Caco-2 (cell line): ENCODE data around the gene UBE2N. TPM values are rescaled to one million over a fixed set of nuclear protein-coding genes. Genes with fewer than 3 reads are reported as not detected.

ENCODE experiments used
- BruUV-seq: library from RNA; stranded (reverse); fragments of 400-500 nt; replicated peaks from 2 replicates; lab custom pipeline; 2021; lab: Mats Ljungman, UMichigan
- CTCF ChIA-PET: fragments of 300-600 bp; sonication (Branson Sonifier 250); formaldehyde crosslinking; loops from one replicate; lab custom pipeline; 2022; ENCODE audit warnings: antibody characterized with exemption; lab: Charles Lee
- POLR2A ChIA-PET: fragments of 300-600 bp; sonication (Branson Sonifier 250); formaldehyde crosslinking; loops from one replicate; lab custom pipeline; 2022; ENCODE audit warnings: antibody characterized with exemption; lab: Charles Lee
- DNase-seq, 2 experiments: peaks; one replicate each; pipeline versions ENCODE4 v3.0.0 to v3.0.0-alpha.2; 2020 to 2022
- H3K27me3 ChIP-seq: replicated peaks from 2 replicates; pipeline ENCODE4 v1.6.0; 2011; ENCODE audit warnings: low read length; ENCODE audit not compliant: control insufficient read depth, insufficient read depth
- H3K36me3 ChIP-seq: 2 replicates; pipeline ENCODE4 v1.5.1; 2011; ENCODE audit warnings: low read length; ENCODE audit not compliant: control insufficient read depth, insufficient read depth
- H3K4me1 ChIP-seq: fragments of 250-450 bp; sonication (Bioruptor Pico); 2 replicates; pipeline ENCODE4 v1.5.1; 2020; ENCODE audit warnings: mild to moderate bottlenecking
- H3K4me3 ChIP-seq: 2 replicates; pipeline ENCODE4 v1.5.1; 2011; ENCODE audit warnings: low read depth, mild to moderate bottlenecking, control low read depth, low read length
- H3K9me3 ChIP-seq: fragments of 250-450 bp; sonication (Bioruptor Pico); 2 replicates; pipeline ENCODE4 v1.5.1; 2020; ENCODE audit warnings: mild to moderate bottlenecking, moderate library complexity
- H3K27ac Mint-ChIP-seq: one replicate; pipeline ENCODE4 v1.8.0; 2022; ENCODE audit warnings: mixed read lengths; ENCODE audit not compliant: unreplicated experiment
- H3K27me3 Mint-ChIP-seq: one replicate; pipeline ENCODE4 v1.8.0; 2022; ENCODE audit warnings: mixed read lengths; ENCODE audit not compliant: insufficient read depth, unreplicated experiment
- H3K36me3 Mint-ChIP-seq: one replicate; pipeline ENCODE4 v1.8.0; 2022; ENCODE audit warnings: mild to moderate bottlenecking, mixed read lengths; ENCODE audit not compliant: insufficient read depth, unreplicated experiment
- H3K4me1 Mint-ChIP-seq: one replicate; pipeline ENCODE4 v1.8.0; 2022; ENCODE audit warnings: low read depth, mixed read lengths; ENCODE audit not compliant: unreplicated experiment
- H3K4me3 Mint-ChIP-seq: one replicate; pipeline ENCODE4 v1.8.0; 2022; ENCODE audit warnings: mild to moderate bottlenecking, moderate library complexity, mixed read lengths; ENCODE audit not compliant: unreplicated experiment
- H3K9me3 Mint-ChIP-seq: one replicate; pipeline ENCODE4 v1.8.0; 2022; ENCODE audit warnings: mixed read lengths; ENCODE audit not compliant: unreplicated experiment
- CTCF ChIP-seq, 2 experiments: fragments of 200-600 bp in 1 of 2; IDR thresholded peaks; 1 replicate in 1 of 2; 2 replicates in 1 of 2; pipeline versions ENCODE4 v1.5.1 to v1.8.0; 2011 to 2022; ENCODE audit warnings: antibody characterized with exemption in 1 of 2, control low read depth in 1 of 2, inconsistent platforms in 1 of 2, low read depth in 1 of 2, low read length in 1 of 2, mild to moderate bottlenecking in 1 of 2, moderate library complexity in 1 of 2; ENCODE audit not compliant: insufficient read depth in 1 of 2, severe bottlenecking in 1 of 2, unreplicated experiment in 1 of 2
- intact Hi-C: fragments of 100-400 bp; cut with micrococcal nuclease; formaldehyde crosslinking; loops from one replicate; pipeline ENCODE4 v1.10.0; 2022; ENCODE audit not compliant: unreplicated experiment
- total RNA-seq: library from RNA; stranded (reverse); gene quantifications from 2 replicates; pipeline ENCODE4 v1.2.3, GENCODE V29; 2022

Gene UBE2N
- total RNA-seq, 1 experiment from 2014 or later, result 153 TPM

- intact Hi-C loops, result no loop called here
- no peaks in the 10 kb centered on the region for H3K36me3 ChIP-seq
- H3K27ac Mint-ChIP-seq, result peak overlapping the region; percentile 48
Measured at GRCh38 chr12:93404961-93405849, 36.5 kb downstream of the UBE2N start.

GRCh38 chr12:93403988-93404803 lies 37.6 kb downstream of the UBE2N start:
- ChIA-PET POLR2A (interaction anchor here (1.4 kb wide), 1 partner anchor 459 kb away, joined by 4 read pairs; no protein-coding TSS in a partner anchor), CTCF (no interaction called here)
- peaks cover 7% of the 10 kb centered on the region for H3K4me1 Mint-ChIP-seq
- H3K36me3 Mint-ChIP-seq, result peaks cover 74% of the 10 kb centered on the region
- peak overlapping the region; percentile 48 for H3K27ac Mint-ChIP-seq
- Histone ChIP-seq H3K27me3 (no peaks in the 10 kb centered on the region), H3K36me3 (no peaks in the 10 kb centered on the region), H3K9me3 (no peaks in the 10 kb centered on the region), H3K4me3 (no peak overlapping the region), H3K4me1 (no peaks in the 10 kb centered on the region)
- H3K4me3 Mint-ChIP-seq, result no peak overlapping the region
- DNase-seq, result no peak
- intact Hi-C loops, result no loop called here
- no TSS peak for BruUV-seq
- no peak for TF ChIP-seq CTCF (IDR thresholded peaks at IDR 0.05; ENCODE audit: insufficient read depth in 1 of 2, low read depth in 1 of 2, low read length in 1 of 2, severe bottlenecking in 1 of 2, unreplicated experiment in 1 of 2)
- no peaks in the 10 kb centered on the region for H3K9me3 Mint-ChIP-seq
- no peaks in the 10 kb centered on the region for H3K27me3 Mint-ChIP-seq

More at GRCh38 chr12:93404961-93405849, 36.5 kb downstream of the UBE2N start:
- TF ChIP-seq CTCF (IDR thresholded peaks at IDR 0.05; ENCODE audit: insufficient read depth in 1 of 2, low read depth in 1 of 2, low read length in 1 of 2, severe bottlenecking in 1 of 2, unreplicated experiment in 1 of 2), result no peak
- Mint-ChIP-seq H3K4me3 (no peak overlapping the region), H3K36me3 (peaks cover 82% of the 10 kb centered on the region), H3K9me3 (no peaks in the 10 kb centered on the region), H3K4me1 (peaks cover 7% of the 10 kb centered on the region), H3K27me3 (no peaks in the 10 kb centered on the region)
- BruUV-seq, result no TSS peak
- Histone ChIP-seq H3K9me3 (no peaks in the 10 kb centered on the region), H3K4me1 (no peaks in the 10 kb centered on the region), H3K4me3 (no peak overlapping the region), H3K27me3 (no peaks in the 10 kb centered on the region)
- no peak for DNase-seq
- CTCF ChIA-PET, result no interaction called here
- POLR2A ChIA-PET, result interaction anchor here (0.6 to 1.4 kb wide), 3 partner anchors 10 to 460 kb away, joined by 3 to 6 read pairs (median 4); no protein-coding TSS in a partner anchor
